Activated B cell treated with CpG ODN at 0.5 μM for 24 hours (primary cell): ENCODE measurements around the gene EVA1A. TPM values are rescaled to one million over a fixed set of nuclear protein-coding genes. Genes with fewer than 3 reads are reported as not detected.

Experiments
- ATAC-seq: fragments of 200-7000 bp; cut with Tn5 transposase; one replicate; pipeline ENCODE4 v1.10.0; 2021; ENCODE audit warnings: low read depth, mild to moderate bottlenecking, moderate library complexity
- CTCF ChIA-PET: fragments of 350-600 bp; sonication (Branson Sonifier 250); formaldehyde crosslinking; loops from one replicate; lab custom pipeline; 2021; ENCODE audit warnings: antibody characterized with exemption; lab: Charles Lee
- POLR2A ChIA-PET: fragments of 350-600 bp; sonication (Branson Sonifier 250); formaldehyde crosslinking; loops from one replicate; lab custom pipeline; 2021; ENCODE audit warnings: antibody characterized with exemption; lab: Charles Lee
- DNase-seq: peaks from one replicate; pipeline ENCODE4 v3.0.0; 2022
- H3K27ac Mint-ChIP-seq: one replicate; pipeline ENCODE4 v1.8.0; 2020; ENCODE audit warnings: mixed read lengths
- H3K27me3 Mint-ChIP-seq: one replicate; pipeline ENCODE4 v1.8.0; 2021; ENCODE audit warnings: mixed read lengths
- H3K36me3 Mint-ChIP-seq: one replicate; pipeline ENCODE4 v1.8.0; 2021; ENCODE audit warnings: low read depth, mixed read lengths
- H3K4me1 Mint-ChIP-seq: one replicate; pipeline ENCODE4 v1.8.0; 2021; ENCODE audit warnings: mixed read lengths
- H3K4me3 Mint-ChIP-seq: one replicate; pipeline ENCODE4 v1.8.0; 2020; ENCODE audit warnings: mild to moderate bottlenecking, mixed read lengths
- H3K9me3 Mint-ChIP-seq: one replicate; pipeline ENCODE4 v1.8.0; 2020; ENCODE audit warnings: mixed read lengths
- intact Hi-C: fragments of 100-400 bp; cut with micrococcal nuclease; formaldehyde crosslinking; loops from one replicate; pipeline ENCODE4 v1.15.1; 2024
- total RNA-seq: library from RNA; stranded (reverse); gene quantifications from 2 replicates; pipeline ENCODE4 v1.2.3, GENCODE V29; 2022
- TF ChIP-seq, protein P1 (sequence below): fragments of 200-600 bp; IDR thresholded peaks from one replicate; pipeline ENCODE4 v1.8.0; 2022; ENCODE audit warnings: antibody characterized with exemption, mild to moderate bottlenecking

Gene EVA1A, protein sequence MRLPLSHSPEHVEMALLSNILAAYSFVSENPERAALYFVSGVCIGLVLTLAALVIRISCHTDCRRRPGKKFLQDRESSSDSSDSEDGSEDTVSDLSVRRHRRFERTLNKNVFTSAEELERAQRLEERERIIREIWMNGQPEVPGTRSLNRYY
- not detected in 2 replicates for total RNA-seq

DNA sequence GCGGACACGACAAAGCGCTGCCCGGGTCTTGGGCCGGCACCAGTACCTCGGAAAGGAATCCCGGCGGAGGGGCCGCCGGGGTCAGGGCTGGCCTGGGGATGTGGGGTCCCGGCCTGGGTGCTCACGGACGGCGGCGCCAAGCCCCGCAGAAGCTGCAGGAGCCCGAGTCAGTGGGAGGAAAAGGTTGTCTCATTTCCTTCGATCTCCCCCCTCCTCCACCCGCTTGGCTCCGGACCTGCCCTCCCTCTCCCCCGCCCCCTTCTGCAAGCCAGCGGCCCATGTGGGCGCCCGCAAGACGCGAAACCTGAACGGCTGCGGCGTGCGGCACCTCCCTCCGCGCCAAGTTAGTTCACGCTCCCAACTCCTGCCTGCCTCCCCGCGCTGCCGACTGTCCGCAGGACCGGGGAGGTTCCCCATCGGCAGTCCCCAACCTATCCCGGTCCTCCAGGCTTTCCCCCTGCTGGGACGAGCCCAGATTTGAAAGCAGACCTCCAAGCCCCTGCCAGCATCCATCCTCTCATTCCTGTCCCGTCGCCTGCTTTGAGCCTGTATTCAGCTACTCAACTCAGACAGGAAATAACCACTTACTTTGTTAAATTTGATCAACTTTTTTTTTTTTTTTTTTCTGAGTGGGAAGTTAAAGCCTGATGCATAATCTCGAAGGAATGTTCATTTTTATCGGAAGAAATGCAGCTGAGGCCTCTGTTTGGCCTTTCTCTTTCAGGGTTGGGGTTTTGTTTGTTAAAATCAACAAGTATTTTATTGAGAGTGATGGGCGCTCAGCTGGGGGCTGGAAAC, at the start of gene EVA1A:
TSS of gene EVA1A (minus strand) at position 172 of the 798 bp plus-strand sequence. CDS start 42,799 bp downstream, outside the sequence.
- ChIA-PET CTCF (no interaction called here), POLR2A (no interaction called here)
- Mint-ChIP-seq H3K9me3 (no peaks in the 10 kb centered on the region), H3K36me3 (no peaks in the 10 kb centered on the region), H3K4me3 (peak within 1 kb of the TSS; percentile 76), H3K4me1 (peaks cover 12% of the 10 kb centered on the region), H3K27me3 (peaks cover 32% of the 10 kb centered on the region), H3K27ac (no peak within 1 kb of the TSS)
- intact Hi-C loops, result no loop called here
- DNase-seq (no peak), ATAC-seq (no peak)
- TF ChIP-seq, protein P1, sequence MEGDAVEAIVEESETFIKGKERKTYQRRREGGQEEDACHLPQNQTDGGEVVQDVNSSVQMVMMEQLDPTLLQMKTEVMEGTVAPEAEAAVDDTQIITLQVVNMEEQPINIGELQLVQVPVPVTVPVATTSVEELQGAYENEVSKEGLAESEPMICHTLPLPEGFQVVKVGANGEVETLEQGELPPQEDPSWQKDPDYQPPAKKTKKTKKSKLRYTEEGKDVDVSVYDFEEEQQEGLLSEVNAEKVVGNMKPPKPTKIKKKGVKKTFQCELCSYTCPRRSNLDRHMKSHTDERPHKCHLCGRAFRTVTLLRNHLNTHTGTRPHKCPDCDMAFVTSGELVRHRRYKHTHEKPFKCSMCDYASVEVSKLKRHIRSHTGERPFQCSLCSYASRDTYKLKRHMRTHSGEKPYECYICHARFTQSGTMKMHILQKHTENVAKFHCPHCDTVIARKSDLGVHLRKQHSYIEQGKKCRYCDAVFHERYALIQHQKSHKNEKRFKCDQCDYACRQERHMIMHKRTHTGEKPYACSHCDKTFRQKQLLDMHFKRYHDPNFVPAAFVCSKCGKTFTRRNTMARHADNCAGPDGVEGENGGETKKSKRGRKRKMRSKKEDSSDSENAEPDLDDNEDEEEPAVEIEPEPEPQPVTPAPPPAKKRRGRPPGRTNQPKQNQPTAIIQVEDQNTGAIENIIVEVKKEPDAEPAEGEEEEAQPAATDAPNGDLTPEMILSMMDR, result no peak

DNA sequence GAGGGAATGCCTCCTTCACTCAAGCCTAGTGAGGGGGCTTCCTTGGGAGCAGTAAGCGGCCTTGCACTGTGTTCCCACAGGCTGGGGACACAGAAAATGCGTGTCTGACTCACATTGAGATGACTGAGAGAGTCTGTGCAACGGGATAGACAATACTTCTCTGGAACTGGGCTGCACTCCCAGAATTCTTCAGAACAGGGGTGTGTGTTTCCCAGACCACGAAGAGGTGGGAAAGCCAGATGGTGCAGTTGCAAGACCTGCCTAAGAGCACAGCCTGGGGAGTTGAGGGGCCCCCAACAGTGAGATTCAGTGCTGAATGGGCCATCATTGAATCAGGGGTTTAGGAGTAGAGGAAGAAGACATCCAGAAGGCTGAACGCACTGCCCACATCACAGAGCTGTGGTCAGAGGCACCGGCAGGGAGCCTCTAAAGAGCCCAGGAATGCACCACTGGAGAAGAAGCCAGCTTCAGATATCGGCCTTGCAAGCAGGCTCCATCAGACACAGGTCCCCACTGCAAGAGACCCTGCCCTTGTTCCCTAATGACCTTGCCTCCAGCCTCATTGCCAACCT, 49.3 kb upstream of the EVA1A start:
- DNase-seq, result no peak
- no peak for ATAC-seq
- no peak overlapping the region for H3K4me3 Mint-ChIP-seq
- no peaks in the 10 kb centered on the region for H3K4me1 Mint-ChIP-seq
- H3K36me3 Mint-ChIP-seq, result no peaks in the 10 kb centered on the region
- ChIA-PET POLR2A (no interaction called here), CTCF (interaction anchor here (1.3 to 2.6 kb wide), 2 partner anchors 410 to 690 kb away, joined by 4 to 14 read pairs; partner anchors contain the start of gene TACR1)
- TF ChIP-seq, protein P1, result no peak
- peaks cover 55% of the 10 kb centered on the region for H3K27me3 Mint-ChIP-seq
- H3K9me3 Mint-ChIP-seq, result no peaks in the 10 kb centered on the region
- intact Hi-C loops, result loop anchor here (1.0 to 10.0 kb wide), 8 partner anchors 145 to 920 kb away; partner anchors contain the start of gene TACR1
- no peak overlapping the region for H3K27ac Mint-ChIP-seq

DNA sequence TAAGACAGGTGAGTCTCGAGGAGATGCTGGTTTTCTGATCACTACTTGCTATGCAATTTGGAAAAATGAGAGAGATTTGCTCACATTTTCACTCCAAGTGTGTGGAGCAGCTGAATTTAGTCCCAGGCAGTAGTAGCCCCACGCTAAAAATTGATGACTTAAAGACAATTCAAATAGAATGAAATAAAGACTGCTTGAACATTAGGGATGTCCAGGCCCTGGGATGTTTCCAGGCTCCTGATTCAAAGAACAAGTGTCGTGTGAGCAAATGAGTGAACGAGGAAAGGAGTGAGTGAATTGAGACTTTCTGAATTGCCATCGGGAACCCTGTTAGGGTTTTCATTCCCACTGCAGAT, 48.6 kb upstream of the EVA1A start:
- Mint-ChIP-seq H3K4me3 (no peak overlapping the region), H3K27ac (no peak overlapping the region), H3K9me3 (no peaks in the 10 kb centered on the region), H3K4me1 (no peaks in the 10 kb centered on the region), H3K27me3 (peaks cover 59% of the 10 kb centered on the region), H3K36me3 (no peaks in the 10 kb centered on the region)
- TF ChIP-seq, protein P1, result peak; percentile 16
- ChIA-PET POLR2A (interaction anchor here (1.2 kb wide), 1 partner anchor 690 kb away, joined by 3 read pairs; no protein-coding TSS in a partner anchor), CTCF (interaction anchor here (0.7 to 2.6 kb wide), 7 partner anchors 9 to 690 kb away, joined by 3 to 14 read pairs (median 6); partner anchors contain the start of gene TACR1)
- DNase-seq (no peak), ATAC-seq (no peak)
- intact Hi-C loops, result loop anchor here (1.0 to 10.0 kb wide), 8 partner anchors 145 to 919 kb away; partner anchors contain the start of gene TACR1

DNA sequence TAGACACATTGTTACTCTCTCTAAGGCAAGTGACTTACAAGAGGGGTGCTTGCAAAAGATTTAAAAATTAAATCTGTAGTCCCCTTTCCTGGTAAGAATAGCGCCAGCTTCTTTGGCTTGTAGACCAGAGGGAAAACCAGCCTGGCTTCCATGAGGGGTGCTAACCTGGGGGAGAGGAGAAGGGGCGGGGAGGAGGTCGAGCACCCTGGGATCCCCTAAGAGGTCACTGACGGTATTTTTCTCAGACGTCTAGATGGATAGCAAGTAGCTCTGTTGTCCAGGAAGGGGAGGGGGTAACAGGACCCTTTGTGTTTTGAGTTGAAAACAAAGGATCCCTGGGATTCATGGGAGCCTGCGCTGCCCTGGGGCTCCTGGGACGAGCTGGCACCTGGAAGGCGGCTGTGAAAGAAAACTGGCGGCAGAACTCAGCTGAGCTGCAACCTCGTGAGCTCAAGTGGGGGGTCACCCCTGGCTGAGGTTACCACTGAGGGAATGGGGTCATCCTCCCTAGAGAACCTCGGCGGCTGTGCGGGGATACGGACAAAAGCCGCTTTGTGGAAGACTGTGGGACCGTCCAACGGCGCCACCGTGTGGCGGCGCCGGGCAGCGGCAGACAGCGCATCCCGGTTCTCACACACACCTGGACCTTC, 48.1 kb upstream of the EVA1A start:
- no peaks in the 10 kb centered on the region for H3K36me3 Mint-ChIP-seq
- intact Hi-C loops, result loop anchor here (1.0 to 10.0 kb wide), 8 partner anchors 144 to 919 kb away; partner anchors contain the start of gene TACR1
- TF ChIP-seq, protein P1, result peak; percentile 72
- H3K4me3 Mint-ChIP-seq, result no peak overlapping the region
- ATAC-seq (peak; percentile 78), DNase-seq (peak; percentile 50)
- H3K9me3 Mint-ChIP-seq, result no peaks in the 10 kb centered on the region
- no peaks in the 10 kb centered on the region for H3K4me1 Mint-ChIP-seq
- ChIA-PET CTCF (interaction anchor here (0.7 to 2.6 kb wide), 12 partner anchors 10 to 690 kb away, joined by 3 to 14 read pairs (median 4); partner anchors contain the start of gene TACR1), POLR2A (interaction anchor here (0.6 to 1.2 kb wide), 3 partner anchors 38 to 689 kb away, joined by 3 read pairs; no protein-coding TSS in a partner anchor)
- peaks cover 59% of the 10 kb centered on the region for H3K27me3 Mint-ChIP-seq
- H3K27ac Mint-ChIP-seq, result no peak overlapping the region
